Measurements from ENCODE around the gene DLEC1.
"Not testable (repeated sequence)": the region's sequence is repeated elsewhere in the genome, so short reads cannot be mapped to it uniquely, and the experiment has no call there.

The DLEC1 gene

DNA sequence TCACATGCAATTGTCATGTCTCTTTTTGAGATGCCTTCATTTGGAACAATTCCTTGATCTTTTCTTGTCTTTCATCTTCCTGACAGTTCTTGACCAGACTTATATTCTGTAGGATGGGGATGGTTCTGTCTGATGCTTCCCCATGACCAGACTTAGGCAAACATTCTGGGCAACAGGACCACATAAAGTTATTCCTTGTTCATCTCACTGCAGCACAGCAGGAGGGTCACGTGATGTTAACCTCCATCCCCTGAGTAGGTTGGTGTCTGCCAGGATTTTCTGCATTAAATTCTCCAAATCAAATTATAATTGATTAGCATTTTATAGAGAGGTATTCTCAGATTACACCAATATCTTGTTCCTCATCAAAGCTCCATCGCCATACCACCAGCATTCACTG is 7.8 kb downstream of the DLEC1 start:
- DNase-seq: no peak

DNA sequence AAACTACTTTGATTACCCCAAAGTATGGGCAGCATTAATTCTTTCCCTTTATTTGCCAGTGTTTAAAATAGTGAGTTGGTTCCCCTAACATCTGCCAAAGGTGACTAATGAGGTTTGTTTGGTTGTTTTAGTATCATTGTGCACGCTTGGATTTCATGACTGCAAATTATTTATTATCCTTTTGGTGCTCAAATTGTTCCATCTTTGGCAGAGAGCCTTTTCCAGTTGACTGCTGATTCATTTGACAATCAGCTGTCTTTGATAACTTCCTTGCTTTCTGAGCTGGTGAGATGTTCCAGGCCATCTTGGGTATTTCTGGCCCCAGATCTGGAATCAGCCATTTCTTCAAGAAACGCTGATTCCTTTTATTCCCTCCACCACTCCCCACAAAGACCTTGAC is 8.9 kb downstream of the DLEC1 start:
- DNase-seq: no peak

DNA sequence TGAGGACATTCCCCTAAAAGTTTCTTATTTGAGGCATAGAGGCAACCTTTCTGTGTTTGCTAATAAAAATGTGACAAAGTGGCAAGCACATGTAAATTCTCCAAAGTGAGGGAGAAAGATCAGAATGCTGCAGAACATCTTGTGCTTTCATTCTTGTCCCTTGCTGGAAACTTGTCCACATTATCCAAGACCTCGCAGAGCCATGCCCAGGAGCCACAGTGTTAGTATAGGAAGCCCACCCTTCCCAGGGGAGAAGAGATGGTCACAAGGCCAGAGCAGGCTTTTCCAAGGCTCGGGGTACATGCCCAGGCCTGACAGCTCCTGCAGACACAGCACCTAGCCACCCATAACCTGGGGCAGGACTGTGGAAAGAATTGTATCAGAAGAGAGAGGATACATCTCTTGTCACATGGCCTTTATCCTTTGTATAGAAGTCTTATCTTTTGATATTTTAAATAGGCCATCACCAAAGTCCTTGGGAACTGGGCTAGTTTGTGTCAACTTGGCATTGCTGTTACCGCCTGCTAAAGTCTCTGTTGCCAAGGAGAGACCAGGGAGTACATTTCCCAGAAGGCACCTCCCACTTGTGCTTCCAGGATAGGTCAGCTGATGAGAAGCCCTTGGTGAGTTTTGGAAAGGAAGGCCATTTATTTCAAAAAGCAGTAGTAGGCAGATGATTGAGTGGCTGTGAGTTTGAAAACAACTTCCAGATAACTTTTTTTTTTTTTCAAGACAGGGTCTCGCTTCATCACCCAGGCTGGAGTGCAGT is 10.5 kb downstream of the DLEC1 start:
- DNase-seq: no peak

DNA sequence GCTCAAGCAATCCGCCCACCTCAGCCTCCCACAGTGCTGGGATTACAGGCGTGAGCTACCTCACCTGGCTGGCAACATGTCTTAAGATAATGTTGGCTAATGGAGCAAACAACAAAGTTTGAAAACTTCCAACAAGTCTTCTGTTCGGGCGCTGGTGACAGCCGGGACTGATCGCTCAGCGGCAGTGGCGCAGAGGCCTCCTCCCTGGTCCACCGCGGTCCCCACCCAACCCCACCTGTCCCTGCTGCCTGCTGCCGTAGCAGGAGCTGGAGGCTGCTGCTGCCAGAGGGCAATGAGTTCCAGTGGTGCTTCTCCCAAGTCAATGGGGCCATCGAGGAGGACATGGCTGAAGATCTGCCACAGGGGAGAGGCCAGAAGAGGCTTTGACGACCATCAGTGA is 12.1 kb downstream of the DLEC1 start:
- no peak for DNase-seq

DNA sequence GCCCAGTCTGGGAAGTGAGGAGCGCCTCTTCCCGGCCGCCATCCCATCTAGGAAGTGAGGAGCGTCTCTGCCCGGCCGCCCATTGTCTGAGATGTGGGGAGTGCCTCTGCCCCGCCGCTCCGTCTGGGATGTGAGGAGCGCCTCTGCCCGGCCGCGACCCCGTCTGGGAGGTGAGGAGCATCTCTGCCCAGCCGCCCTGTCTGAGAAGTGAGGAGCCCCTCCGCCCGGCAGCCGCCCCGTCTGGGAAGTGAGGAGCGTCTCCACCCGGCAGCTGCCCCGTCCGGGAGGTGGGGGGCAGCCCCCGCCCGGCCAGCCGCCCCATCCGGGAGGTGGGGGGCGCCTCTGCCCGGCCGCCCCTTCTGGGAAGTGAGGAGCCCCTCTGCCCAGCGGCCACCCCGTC is 14.3 kb downstream of the DLEC1 start:
- DNase-seq: not testable (repeated sequence)

DNA sequence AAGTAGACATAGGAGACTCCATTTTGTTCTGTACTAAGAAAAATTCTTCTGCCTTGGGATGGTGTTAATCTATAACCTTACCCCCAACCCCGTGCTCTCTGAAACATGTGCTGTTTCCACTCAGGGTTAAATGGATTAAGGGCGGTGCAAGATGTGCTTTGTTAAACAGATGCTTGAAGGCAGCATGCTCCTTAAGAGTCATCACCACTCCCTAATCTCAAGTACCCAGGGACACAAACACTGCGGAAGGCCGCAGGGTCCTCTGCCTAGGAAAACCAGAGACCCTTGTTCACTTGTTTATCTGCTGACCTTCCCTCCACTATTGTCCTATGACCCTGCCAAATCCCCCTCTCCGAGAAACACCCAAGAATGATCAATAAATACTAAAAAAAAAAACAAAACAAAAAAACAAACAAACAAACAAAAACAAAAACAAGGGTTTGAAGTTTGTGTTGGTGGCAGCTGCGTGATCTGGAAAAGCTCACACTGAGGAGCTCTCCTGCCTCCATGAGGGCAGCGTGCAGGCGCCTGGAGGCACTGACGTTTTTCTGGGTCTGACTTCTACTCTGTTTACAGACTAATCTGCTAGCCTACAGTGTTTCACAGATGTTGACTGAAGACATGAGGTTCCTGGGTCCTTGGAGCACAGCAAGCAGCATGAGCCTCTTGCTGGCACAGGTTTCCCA is 14.9 kb downstream of the DLEC1 start:
- not testable (repeated sequence) for DNase-seq

DNA sequence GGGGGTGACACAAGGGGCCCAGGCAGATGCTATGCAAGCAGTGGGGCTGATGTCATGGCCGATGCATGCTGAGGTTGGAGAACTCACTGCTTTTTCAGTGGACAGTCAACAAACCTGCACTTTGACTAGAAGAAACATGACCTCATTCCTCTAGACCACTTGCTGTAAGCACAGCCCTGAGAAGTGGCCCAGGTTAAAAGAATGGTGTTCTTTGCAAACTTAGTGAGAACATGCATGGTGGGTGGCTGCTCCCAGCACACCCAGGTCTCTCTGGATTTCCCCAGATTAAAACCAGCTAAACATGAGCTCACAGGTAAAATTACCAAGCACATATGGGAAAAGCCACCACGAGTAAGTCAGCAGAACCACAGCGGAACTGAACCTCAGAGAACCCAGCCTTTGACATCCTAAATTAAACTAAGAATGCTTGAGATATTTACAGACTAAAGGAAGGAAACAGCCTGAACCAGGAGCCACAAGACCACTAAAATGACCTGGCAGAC is 15.5 kb downstream of the DLEC1 start:
- DNase-seq: no peak

DNA sequence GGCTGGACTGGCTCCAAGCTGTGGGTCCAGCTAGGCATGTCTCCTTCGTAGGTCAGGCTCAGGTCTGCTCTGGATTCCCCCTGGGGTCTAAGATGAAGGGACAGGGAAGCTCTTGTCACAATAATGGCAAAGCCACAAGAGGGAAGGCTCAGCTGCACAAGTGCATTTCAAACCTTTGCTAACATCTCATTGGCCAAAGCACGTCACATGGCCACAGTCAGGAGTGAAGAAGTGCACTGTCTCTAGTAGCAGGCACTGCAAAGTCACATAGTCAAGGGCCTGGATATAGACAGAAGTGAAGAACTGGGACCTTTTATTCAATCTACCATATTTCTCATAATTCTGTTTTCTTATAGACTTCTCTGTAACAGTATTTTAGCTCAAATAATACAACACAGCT is 20.1 kb downstream of the DLEC1 start:
- DNase-seq: no peak

DNA sequence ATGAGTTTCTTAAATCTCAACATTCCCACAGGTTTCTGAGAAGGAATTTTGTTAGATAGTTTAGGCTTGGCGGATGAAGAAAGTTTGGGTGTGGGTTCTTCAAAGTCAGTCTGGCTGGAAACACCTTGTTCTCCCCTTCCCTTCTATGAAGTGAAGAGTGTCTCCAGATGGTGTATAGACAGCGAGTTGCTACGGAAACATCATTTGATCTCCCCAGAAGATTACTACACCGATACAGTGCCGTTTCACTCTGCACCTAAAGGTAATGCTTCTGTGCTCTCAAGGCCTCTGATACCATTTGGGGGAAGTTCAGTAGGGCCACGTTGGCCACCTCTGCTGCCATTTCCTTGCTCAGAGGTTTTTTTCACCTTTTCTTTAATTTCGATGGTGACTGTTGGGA is 20.6 kb downstream of the DLEC1 start:
- DNase-seq: no peak

DNA sequence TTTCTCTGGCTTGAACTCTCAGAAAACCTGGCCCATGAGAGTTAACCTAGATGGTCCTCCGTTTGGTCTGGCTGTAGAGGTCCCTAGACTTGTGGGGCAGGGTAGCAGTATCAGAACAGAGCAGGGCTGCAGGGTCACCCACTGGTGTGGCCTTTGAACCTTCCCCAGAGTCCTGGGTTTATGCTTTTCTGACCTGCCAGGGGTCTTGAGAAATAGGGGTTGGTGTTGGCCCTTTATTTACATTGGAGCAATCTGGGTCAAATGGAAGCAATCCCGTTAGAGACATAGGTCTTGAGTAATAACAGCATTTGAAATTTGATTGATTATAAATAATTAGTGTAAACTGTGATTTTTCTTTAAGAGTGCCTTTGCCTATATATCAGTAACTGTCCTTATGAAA is 23.8 kb downstream of the DLEC1 start:
- no peak for DNase-seq

DNA sequence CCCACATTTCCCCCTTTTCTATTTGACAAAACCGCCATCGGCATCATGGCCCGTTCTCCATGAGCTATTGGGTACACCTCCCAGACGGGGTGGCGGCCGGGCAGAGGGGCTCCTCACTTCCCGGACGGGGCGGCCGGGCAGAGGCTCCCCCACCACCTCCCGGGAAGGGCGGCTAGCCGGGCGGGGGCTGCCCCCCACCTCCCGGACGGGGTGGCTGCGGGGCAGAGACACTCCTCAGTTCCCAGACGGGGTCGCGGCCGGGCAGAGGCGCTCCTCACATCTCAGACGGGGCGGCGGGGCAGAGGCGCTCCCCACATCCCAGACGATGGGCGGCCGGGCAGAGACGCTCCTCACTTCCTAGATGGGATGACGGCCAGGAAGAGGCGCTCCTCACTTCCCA is 25.4 kb downstream of the DLEC1 start:
- DNase-seq: not testable (repeated sequence)

DNA sequence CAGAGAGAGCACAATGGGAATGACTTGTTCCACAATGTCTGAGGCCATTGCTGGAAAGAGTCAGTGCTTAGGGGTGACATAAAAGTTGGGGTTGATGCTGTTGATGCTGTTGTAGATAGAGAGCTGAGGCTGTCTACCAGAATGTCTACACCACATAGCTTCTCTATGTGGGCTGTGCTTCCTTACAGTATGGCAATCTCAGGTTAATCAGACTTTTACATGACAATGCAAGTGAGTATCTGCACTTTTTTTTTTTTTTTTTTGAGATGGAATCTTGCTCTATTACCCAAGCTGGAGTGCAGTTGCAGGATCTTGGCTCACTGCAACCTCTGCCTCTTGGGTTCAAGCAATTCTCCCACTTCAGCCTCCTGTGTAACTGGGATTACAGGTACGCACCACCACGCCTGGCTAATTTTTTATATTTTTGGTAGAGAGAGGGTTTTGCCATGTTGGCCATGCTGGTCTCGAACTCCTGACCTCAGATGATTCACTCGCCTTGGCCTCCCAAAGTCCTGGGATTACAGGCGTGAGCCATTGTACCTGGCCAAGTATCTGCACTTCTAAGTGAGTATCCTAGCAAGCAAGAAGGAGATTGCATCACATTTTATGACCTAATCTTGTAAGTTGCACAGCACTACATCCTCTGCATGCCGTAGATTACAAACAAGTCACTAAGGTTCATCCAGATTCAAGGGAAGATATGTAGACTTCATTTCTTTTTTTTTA is 28.7 kb downstream of the DLEC1 start:
- DNase-seq: no peak

DNA sequence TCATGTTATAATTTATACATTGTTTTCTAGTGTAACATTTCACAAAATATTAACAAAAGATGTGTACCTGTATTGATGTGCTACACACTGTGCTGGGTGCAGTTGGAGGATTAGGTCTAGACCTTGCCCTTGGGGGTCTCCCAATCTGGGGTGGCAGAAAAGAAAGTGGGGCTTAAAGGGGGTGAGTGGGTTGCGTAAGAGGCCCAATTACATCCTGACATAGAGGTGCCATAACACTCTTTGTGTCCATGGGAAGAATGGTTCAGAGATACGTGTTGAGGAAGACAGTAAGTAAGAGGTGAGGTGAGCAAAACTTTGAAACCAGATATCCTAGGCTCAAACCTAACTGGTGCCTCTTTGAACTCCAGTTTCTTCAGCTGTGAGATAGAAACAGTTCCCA is 31.0 kb downstream of the DLEC1 start:
- no peak for DNase-seq

DNA sequence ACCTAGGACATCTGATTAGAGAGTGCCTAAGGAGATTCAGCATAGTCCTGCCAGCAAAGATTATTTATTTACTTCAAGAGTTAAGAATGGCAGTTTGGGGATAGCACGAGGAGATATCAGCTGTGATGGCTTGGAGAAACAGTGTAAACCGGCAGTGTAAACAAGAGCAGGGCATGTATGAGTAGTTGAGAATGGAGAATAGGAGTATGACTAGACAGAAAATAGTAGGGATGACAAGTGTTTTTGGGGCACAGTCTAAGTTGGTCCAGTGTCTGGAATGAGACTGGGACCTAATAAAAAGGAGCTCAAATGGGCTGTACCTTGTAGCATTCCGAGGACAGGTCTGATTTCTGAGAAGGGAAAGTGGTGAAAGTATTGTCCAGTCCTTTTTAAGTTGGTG is 38.1 kb downstream of the DLEC1 start:
- DNase-seq: not testable (repeated sequence)

DNA sequence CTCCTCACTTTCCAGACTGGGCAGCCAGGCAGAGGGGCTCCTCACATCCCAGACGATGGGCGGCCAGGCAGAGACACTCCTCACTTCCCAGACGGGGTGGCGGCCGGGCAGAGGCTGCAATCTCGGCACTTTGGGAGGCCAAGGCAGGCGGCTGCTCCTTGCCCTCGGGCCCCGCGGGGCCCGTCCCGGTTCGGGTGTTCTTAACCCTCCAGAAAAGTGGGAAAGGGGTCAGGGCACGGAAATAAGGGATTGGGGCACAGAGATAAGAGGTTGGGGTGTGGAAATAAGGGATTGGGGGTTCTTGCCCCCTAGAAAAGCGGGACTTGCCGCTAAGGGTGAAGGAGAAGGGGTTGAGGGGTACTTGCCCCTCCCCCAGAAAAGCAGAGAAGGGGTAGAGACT is 43.3 kb downstream of the DLEC1 start:
- DNase-seq: not testable (repeated sequence)

DNA sequence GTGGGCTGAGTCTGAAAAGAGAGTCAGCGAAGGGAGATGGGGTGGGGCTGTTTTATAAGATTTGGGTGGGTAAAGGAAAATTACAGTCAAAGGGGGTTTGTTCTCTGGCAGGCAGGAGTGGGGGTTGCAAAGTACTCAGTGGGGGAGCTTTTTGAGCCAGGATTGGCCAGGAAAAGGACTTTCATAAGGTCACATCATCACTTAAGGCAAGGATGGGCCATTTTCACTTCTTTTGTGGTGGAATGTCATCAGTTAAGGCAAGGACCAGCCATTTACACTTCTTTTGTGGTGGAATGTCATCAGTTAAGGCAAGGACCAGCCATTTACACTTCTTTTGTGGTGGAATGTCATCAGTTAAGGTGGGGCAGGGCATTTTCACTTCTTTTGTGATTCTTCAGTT is 44.2 kb downstream of the DLEC1 start:
- not testable (repeated sequence) for DNase-seq

DNA sequence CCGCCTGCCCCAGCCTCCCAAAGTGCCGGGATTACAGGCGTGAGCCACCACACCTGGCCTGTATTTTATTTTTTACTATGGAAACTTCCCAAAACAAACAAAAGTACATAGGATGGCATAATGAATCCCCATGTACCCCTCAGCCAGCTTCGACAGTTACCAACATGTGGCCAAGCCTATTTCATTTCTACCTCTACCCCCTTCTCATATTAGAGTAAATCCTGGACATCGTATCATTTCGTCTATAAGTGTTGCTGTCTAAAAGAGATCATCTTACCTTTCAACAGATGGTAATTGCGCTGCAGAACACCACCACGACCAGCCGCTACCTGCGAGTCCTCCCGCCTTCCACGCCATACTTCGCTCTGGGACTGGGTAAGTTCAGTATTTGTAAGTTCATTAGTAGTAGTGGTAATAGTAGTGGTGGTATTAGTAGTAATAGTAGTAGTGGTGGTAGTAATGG is 44.9 kb downstream of the DLEC1 start:
- no peak for DNase-seq

DNA sequence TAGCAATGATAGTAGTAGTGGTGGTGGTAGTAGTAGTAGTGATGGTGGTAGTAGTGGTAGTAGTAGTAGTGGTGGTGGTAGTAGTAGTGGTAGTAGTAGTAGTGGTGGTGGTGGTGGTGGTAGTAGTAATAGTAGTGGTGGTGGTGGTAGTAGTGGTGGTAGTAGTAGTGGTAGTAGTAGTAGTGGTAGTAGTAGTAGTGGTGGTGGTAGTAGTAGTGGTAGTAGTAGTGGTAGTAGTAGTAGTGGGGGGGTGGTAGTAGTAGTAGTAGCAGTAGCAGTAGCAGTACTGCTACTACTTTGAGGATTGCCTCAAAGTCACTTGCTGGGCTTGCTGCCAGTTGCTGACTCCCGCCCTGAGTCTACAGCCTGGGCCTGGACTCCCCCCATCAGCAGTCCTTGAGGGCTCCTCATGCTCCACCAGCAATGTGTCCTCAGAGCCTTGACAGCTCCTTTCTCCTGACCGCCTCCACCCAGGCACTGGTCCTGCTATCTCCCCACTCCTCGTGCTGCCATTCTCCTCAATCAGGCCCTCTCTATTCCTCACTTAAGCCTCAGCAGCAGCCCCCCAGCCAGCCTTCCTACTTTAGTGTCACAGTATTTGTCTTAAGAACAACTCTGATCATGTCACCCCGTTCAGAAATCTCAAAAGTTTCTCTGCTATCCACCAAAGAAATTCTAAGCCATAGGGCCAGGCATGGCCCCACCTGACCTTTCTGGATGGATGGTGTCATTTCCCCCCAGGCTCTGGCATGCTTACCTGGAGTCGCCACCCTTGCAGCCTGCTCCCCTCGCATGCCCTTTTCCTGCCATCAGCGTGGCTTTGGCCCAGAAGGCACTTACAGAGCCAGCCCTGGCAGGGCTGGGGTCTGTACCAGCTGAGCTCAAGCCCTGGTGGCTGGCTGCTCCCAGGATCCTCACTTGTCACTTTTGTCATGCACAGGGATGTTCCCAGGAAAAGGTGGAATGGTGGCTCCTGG is 45.6 kb downstream of the DLEC1 start:
- no peak for DNase-seq

DNA sequence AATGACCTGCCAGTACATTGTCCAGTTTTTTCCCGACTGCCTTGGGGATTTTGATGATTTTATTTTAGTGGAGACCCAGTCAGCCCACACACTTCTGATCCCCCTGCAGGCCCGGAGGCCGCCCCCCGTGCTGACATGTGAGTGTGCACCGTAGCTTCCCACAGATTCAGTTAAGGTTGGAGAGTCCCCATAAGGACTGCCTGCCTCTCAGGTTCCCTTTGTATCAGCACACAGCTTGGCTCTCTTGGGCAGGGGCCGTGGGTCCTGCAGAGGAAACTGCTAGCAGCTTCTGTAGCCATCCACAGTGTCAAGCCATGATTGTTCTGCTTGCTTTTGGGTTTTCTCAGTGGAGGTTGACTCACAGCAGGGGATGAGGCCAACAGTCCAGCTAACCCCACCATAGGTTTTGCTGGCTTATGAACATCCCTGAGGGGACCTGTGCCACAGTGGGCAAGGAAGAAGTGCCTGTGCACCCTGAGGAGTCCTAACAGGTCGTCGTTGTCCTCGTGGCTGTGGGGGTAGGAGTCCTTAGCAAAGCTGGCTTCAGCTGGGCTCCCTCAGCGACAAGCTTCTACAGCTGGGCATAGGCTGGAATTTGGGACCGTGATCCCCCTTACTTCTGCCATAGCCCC is 46.4 kb downstream of the DLEC1 start:
- DNase-seq: no peak

DNA sequence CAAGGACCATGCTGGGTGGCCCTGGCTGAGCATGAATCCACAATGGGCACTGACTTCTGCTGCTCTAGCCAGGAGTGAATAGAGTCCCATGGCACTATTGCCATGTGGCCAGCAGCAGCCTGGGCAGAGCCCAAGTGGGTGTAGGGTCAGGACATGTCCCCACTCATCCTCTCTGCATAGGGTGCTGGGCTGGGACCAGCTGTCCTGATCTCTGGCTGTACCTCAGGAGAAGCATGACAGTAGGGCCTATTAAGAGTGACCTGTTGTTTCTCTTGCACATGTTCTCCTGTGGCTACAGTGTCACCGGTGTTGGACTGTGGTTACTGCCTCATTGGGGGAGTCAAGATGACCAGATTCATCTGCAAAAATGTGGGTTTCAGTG is 46.9 kb downstream of the DLEC1 start:
- no peak for DNase-seq

DNA sequence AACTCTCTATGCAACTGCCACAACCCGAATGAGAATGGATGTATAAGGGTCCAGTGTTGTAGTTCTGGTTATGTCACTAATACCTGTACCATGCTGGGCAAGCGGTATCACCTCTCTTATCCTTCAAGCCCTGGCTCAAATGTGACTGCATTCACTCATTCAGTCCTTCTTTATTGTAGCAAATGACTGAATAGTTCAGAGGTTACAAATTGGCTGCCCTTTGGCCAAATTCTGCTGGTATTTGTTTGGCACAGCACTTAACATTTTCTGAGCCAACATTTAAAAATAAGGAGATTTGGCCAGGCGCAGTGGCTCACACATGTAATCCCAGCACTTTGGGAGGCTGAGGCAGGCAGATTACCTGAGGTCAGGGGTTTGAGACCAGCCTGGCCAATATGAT is 47.5 kb downstream of the DLEC1 start:
- no peak for DNase-seq

DNA sequence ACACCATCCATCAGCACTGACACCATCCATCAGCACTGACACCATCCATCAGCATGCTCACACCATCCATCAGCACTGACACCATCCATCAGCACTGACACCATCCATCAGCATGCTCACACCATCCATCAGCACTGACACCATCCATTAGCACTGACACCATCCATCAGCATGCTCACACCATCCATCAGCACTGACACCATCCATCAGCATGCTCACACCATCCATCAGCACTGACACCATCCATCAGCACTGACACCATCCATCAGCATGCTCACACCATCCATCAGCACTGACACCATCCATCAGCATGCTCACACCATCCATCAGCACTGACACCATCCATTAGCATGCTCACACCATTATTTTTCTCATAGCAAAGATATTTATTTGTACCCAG is 48.3 kb downstream of the DLEC1 start:
- DNase-seq: not testable (repeated sequence)

Data from activated CD4-positive, alpha-beta T cell treated with anti-CD3 and anti-CD28 coated beads, Interleukin-2, amount 50 U/mL, for 4 hours (primary cell).